BE2C (cell line): ENCODE results near the gene SLC6A18.

Source experiments
- DNase-seq: peaks from one replicate; pipeline ENCODE4 v3.0.0-alpha.2; 2020
- H3K27me3 ChIP-seq: fragments of 250-450 bp; sonication (Bioruptor Pico); 2 replicates; pipeline ENCODE4 v1.5.1; 2020; ENCODE audit warnings: mild to moderate bottlenecking
- H3K36me3 ChIP-seq: fragments of 250-450 bp; sonication (Bioruptor Pico); 2 replicates; pipeline ENCODE4 v1.5.1; 2020; ENCODE audit warnings: mild to moderate bottlenecking
- H3K4me1 ChIP-seq: fragments of 250-450 bp; sonication (Bioruptor Pico); 2 replicates; pipeline ENCODE4 v1.5.1; 2020
- H3K4me3 ChIP-seq: 2 replicates; pipeline ENCODE4 v1.5.1; 2011; ENCODE audit warnings: low read depth, low read length
- H3K9me3 ChIP-seq: fragments of 250-450 bp; sonication (Bioruptor Pico); 2 replicates; pipeline ENCODE4 v1.5.1; 2020
- TF ChIP-seq, protein P1 (sequence below): IDR thresholded peaks from 2 replicates; pipeline ENCODE4 v1.5.1; 2012; ENCODE audit warnings: mild to moderate bottlenecking, low read depth, low read length

SLC6A18 gene

DNA sequence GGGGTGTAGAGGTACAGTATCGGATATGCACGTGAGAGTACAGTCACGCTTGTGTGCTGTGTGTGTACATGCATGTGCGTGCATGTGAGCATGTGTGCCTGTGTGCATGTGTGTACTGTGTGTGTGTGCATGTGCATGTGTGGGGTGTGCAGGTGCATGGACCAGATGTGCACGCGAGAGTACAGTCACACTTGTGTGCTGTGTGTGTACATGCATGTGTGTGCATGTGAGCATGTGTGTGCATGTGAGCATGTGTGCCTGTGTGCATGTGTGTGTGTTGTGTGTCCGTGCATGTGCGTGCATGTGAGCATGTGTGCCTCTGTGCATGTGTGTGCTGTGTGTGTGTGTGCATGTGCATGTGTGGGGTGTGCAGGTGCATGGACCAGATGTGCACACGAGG, 13.5 kb upstream of the SLC6A18 start:
- no peaks in the 10 kb centered on the region for H3K9me3 ChIP-seq
- H3K36me3 ChIP-seq: no peaks in the 10 kb centered on the region
- no peak overlapping the region for H3K4me3 ChIP-seq
- no peaks in the 10 kb centered on the region for H3K27me3 ChIP-seq
- no peak for DNase-seq
- no peaks in the 10 kb centered on the region for H3K4me1 ChIP-seq
- TF ChIP-seq, protein P1, sequence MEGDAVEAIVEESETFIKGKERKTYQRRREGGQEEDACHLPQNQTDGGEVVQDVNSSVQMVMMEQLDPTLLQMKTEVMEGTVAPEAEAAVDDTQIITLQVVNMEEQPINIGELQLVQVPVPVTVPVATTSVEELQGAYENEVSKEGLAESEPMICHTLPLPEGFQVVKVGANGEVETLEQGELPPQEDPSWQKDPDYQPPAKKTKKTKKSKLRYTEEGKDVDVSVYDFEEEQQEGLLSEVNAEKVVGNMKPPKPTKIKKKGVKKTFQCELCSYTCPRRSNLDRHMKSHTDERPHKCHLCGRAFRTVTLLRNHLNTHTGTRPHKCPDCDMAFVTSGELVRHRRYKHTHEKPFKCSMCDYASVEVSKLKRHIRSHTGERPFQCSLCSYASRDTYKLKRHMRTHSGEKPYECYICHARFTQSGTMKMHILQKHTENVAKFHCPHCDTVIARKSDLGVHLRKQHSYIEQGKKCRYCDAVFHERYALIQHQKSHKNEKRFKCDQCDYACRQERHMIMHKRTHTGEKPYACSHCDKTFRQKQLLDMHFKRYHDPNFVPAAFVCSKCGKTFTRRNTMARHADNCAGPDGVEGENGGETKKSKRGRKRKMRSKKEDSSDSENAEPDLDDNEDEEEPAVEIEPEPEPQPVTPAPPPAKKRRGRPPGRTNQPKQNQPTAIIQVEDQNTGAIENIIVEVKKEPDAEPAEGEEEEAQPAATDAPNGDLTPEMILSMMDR: no peak

DNA sequence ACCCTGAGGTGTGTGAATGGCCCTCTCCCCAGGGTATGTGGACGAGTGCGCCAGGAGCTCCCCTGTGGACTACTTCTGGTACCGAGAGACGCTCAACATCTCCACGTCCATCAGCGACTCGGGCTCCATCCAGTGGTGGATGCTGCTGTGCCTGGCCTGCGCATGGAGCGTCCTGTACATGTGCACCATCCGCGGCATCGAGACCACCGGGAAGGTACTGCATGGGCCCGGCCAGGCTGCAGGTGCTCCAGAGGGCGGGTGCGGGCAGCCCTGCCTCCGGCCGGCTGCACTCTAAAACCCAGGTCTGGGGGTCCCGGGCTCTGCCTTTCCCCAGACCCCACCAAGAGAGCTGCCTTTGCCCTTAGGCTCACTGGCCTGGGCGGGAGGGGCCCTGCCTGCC, 12.9 kb upstream of the SLC6A18 start:
- TF ChIP-seq, protein P1: no peak
- H3K4me1 ChIP-seq: no peaks in the 10 kb centered on the region
- no peaks in the 10 kb centered on the region for H3K27me3 ChIP-seq
- no peaks in the 10 kb centered on the region for H3K36me3 ChIP-seq
- DNase-seq: no peak
- H3K4me3 ChIP-seq: no peak overlapping the region
- no peaks in the 10 kb centered on the region for H3K9me3 ChIP-seq

DNA sequence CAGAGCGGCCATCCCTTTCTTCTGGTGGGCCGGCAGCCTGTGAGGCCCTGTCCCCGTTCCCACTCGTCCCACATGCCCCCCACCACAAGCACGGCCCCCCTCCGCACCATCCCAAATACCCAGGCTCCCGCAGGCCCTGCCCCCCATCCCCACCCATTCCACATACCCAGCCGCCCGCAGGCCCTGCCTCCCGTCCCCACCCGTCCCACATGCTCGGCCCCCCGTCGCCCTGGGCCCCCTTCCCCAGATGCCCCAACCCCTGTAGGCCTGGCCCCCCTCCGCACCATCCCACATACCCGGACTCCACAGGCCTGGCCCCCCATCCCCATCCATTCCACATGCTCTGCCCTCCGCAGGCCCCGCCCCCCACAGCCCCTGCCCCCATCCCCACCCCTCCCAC, 12.3 kb upstream of the SLC6A18 start:
- no peaks in the 10 kb centered on the region for H3K27me3 ChIP-seq
- H3K36me3 ChIP-seq: no peaks in the 10 kb centered on the region
- no peak overlapping the region for H3K4me3 ChIP-seq
- H3K9me3 ChIP-seq: no peaks in the 10 kb centered on the region
- no peaks in the 10 kb centered on the region for H3K4me1 ChIP-seq
- TF ChIP-seq, protein P1: no peak
- no peak for DNase-seq

DNA sequence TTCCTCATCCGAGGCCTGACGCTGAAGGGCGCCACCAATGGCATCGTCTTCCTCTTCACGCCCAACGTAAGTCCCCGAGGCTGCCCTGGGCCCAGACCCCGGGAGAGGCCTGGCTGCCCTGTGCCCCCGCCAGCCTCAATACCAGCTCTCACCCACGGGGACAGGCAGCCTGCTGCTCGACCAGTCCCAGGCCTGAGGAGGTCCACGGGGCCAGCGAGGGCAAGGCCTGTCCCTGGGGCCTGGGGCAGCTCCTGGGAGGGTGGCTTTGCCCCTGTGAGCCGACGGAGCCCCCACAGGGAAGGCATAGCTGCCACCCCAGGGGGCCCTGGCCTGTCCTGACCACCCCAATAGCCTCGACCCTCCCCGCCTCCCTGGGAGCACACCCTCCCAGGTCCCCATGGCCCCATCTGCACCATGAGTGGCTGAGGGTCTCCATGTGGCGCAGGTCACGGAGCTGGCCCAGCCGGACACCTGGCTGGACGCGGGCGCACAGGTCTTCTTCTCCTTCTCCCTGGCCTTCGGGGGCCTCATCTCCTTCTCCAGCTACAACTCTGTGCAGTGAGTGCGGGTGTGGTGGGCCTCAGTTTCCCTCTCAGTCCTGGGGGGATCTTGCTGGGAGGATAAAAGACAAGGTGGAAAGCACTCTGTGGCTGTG, 11.5 kb upstream of the SLC6A18 start:
- TF ChIP-seq, protein P1: no peak
- H3K4me1 ChIP-seq: no peaks in the 10 kb centered on the region
- no peaks in the 10 kb centered on the region for H3K36me3 ChIP-seq
- DNase-seq: no peak
- no peaks in the 10 kb centered on the region for H3K27me3 ChIP-seq
- H3K9me3 ChIP-seq: no peaks in the 10 kb centered on the region
- no peak overlapping the region for H3K4me3 ChIP-seq

DNA sequence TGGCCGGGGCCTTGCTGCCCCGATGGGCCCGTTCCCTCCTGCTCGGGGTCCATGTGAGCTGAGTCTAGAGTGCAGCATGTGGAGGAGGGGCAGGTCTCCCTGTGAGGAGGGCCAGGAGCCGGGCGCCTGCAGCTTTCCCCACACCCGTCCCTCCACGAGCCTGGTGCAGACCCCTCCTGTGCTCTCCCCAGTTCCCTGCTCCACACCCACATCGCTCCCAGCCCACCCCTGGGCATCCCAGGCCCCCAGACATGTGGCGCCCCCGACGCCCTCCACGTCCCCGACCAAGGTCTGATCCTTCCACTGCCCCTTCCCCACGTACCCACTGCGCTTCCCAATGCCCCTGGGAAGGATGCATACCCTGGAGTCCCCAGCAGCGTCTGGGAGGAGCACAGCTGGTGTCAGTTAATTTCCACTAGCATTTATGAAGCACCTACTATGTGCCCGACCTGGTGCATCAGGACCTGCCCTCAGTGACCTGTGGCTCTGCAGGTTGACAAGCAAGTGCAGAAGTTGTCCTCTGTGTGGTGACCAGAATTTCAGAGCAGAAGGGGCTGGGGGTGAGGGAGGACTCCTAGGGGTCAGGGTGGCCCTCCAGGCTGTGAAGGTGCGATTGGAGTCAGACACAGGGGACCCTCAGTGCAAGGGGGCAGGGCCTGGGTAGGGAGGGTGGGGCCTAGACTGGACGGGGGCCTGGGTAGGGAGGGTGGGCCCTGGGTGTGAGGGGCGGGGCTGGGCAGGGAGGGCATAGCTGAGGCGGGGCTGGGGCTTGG, 10.8 kb upstream of the SLC6A18 start:
- H3K9me3 ChIP-seq: no peaks in the 10 kb centered on the region
- no peaks in the 10 kb centered on the region for H3K27me3 ChIP-seq
- TF ChIP-seq, protein P1: no peak

DNA sequence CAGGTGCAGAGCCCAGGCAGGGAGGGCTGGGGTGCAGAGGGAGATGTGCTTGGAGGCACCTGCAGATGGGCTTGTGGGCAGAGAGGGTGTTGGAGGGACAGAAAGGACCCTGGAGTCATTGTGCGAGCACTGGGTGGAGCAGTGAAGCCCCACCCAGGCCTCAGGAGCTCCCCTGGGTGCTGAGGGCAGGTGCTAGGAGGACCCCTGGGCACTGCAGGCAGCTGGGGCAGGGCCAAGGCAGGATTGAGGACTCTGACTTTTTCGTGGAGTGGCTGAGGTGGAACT, 10.3 kb upstream of the SLC6A18 start:
- H3K9me3 ChIP-seq: no peaks in the 10 kb centered on the region
- no peaks in the 10 kb centered on the region for H3K27me3 ChIP-seq
- DNase-seq: no peak
- H3K36me3 ChIP-seq: no peaks in the 10 kb centered on the region
- H3K4me3 ChIP-seq: no peak overlapping the region
- H3K4me1 ChIP-seq: no peaks in the 10 kb centered on the region
- TF ChIP-seq, protein P1: no peak

More for the DNA sequence above, 10.8 kb upstream of the SLC6A18 start:
- Histone ChIP-seq H3K4me1 (no peaks in the 10 kb centered on the region), H3K36me3 (no peaks in the 10 kb centered on the region), H3K4me3 (no peak overlapping the region)
- DNase-seq: no peak
